ENCODE data around the gene GSX2.

DNA sequence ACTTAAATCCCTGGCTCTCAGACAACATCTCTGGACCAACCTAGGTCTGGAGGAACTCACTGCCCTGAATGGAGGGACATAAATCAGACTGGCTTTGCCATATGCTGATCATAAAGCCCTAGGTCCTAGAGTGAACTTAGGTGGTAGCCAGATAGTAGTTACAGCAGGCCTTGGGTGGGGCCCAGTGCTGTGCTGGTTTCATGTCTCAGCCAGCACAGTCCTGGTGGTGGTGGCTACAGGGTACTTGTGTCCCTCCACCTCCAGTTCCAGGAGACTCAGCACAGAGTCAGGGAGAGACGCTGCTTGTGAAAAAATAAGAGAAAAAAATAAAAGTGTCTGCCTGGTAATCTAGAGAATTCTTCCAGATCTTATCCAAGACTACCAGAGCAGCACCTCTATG lies 40.3 kb downstream of the GSX2 start:
- TF ChIP-seq, protein P1, sequence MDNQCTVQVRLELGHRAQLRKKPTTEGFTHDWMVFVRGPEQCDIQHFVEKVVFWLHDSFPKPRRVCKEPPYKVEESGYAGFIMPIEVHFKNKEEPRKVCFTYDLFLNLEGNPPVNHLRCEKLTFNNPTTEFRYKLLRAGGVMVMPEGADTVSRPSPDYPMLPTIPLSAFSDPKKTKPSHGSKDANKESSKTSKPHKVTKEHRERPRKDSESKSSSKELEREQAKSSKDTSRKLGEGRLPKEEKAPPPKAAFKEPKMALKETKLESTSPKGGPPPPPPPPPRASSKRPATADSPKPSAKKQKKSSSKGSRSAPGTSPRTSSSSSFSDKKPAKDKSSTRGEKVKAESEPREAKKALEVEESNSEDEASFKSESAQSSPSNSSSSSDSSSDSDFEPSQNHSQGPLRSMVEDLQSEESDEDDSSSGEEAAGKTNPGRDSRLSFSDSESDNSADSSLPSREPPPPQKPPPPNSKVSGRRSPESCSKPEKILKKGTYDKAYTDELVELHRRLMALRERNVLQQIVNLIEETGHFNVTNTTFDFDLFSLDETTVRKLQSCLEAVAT (IDR thresholded peaks at IDR 0.05) = no peak
- TF ChIP-seq MXI1 (IDR thresholded peaks at IDR 0.05; ENCODE audit: low read depth, low read length) (no peak), EP300 (IDR thresholded peaks at IDR 0.05; ENCODE audit: borderline replicate concordance in 1 of 2, control insufficient read depth in 1 of 2, low read depth in 2 of 2, low read length in 2 of 2) (no peak), POLR2A (IDR thresholded peaks at IDR 0.05; ENCODE audit: low read depth, low read length) (no peak)
